Thyroid gland (tissue), 4 donors: ENCODE results near the gene SORL1. TPM values are rescaled to one million over a fixed set of nuclear protein-coding genes. Genes with fewer than 3 reads are reported as not detected.

Experiments
- DNase-seq, 2 donors: peaks; one replicate each; pipeline ENCODE4 v3.0.0-alpha.2; 2019
- H3K27ac ChIP-seq, 3 donors: fragments of 200-600 bp; sonication (generic); 1 replicate in 2 of 3; 2 replicates in 1 of 3; pipeline ENCODE4 v1.5.1; 2016 to 2019; ENCODE audit warnings: mild to moderate bottlenecking in 1 of 3, moderate library complexity in 1 of 3
- H3K27me3 ChIP-seq: fragments of 200-600 bp; sonication (generic); one replicate; pipeline ENCODE4 v1.5.1; 2019
- H3K36me3 ChIP-seq, 2 donors: fragments of 200-600 bp; sonication (generic); one replicate each; pipeline ENCODE4 v1.5.1; 2016 to 2019
- H3K4me1 ChIP-seq, 2 donors: fragments of 200-600 bp; sonication (generic); one replicate each; pipeline ENCODE4 v1.5.1; 2017 to 2019
- H3K4me3 ChIP-seq, 3 donors: fragments of 200-600 bp; sonication (generic); replicated peaks in 1 of 3; 1 replicate in 2 of 3; 2 replicates in 1 of 3; pipeline ENCODE4 v1.5.1; 2016; ENCODE audit warnings: mild to moderate bottlenecking in 1 of 3
- H3K9me3 ChIP-seq: fragments of 200-600 bp; sonication (generic); one replicate; pipeline ENCODE4 v1.5.1; 2017
- CTCF ChIP-seq, 6 experiments: fragments of 200-600 bp in 3 of 6; fragments of 450-650 bp in 3 of 6; sonication (generic) in 3 of 6; IDR thresholded peaks; one replicate each; pipeline ENCODE4 v1.5.1; 2016 to 2019; ENCODE audit warnings: antibody characterized with exemption in 6 of 6, mild to moderate bottlenecking in 2 of 6, inconsistent platforms in 1 of 6, moderate library complexity in 1 of 6
- POLR2A ChIP-seq, 2 donors: fragments of 450-650 bp; IDR thresholded peaks; one replicate each; pipeline ENCODE4 v1.6.1; 2017; ENCODE audit warnings: antibody characterized with exemption in 2 of 2, mild to moderate bottlenecking in 2 of 2, moderate library complexity in 1 of 2
- WGBS, 2 donors: methylation state at CpG; one replicate each; pipeline ENCODE4 v1.1.5; 2017; 5-methylcytosine and 5-hydroxymethylcytosine counted together
- intact Hi-C: fragments of 100-400 bp; cut with DNase I; formaldehyde crosslinking; loops from one replicate; pipeline ENCODE4 v1.15.1; 2023
- total RNA-seq, 4 donors: library from RNA; depleted of rRNA; stranded (reverse); fragments of >200 nt; gene quantifications; one replicate each; pipeline ENCODE4 v1.2.3, GENCODE V29; 2016

The SORL1 gene
- total RNA-seq, 4 donors from 2014 or later, result 19.6 to 73.8 (median 53.6) TPM

- Histone ChIP-seq H3K27ac (peak overlapping the region; percentile 10 to 63 (median 43)), H3K9me3 (no peaks in the 10 kb centered on the region), H3K36me3 (no peaks in the 10 kb centered on the region), H3K4me3 (no peak overlapping the region), H3K27me3 (no peaks in the 10 kb centered on the region), H3K4me1 (peaks cover 11 to 25% of the 10 kb centered on the region in 2 donors)
- intact Hi-C loops, result no loop called here
- no peak for DNase-seq
- 56% methylated on average over 2 of the region's 2 CpGs for WGBS, 2 donors
- no peak for TF ChIP-seq POLR2A (IDR thresholded peaks at IDR 0.05)
- no peak for TF ChIP-seq CTCF (IDR thresholded peaks at IDR 0.05)
Observed at GRCh38 chr11:121417607-121418006, 34.5 kb upstream of the SORL1 start.

- H3K27ac ChIP-seq, result no peak overlapping the region
- no peak for DNase-seq
- TF ChIP-seq POLR2A (IDR thresholded peaks at IDR 0.05) (no peak), CTCF (IDR thresholded peaks at IDR 0.05) (no peak)
- H3K4me1 ChIP-seq, result peaks cover 11 to 25% of the 10 kb centered on the region in 2 donors
- H3K9me3 ChIP-seq, result no peaks in the 10 kb centered on the region
- H3K27me3 ChIP-seq, result no peaks in the 10 kb centered on the region
- no peak overlapping the region for H3K4me3 ChIP-seq
- intact Hi-C loops, result no loop called here
- WGBS, 2 donors, result 82 to 89% methylated on average over 7 of the region's 7 CpGs
- no peaks in the 10 kb centered on the region for H3K36me3 ChIP-seq
Observed at GRCh38 chr11:121418625-121419114, 33.4 kb upstream of the SORL1 start.

GRCh38 chr11:121419836-121420235 is 32.3 kb upstream of the SORL1 start:
- TF ChIP-seq POLR2A (IDR thresholded peaks at IDR 0.05) (no peak), CTCF (IDR thresholded peaks at IDR 0.05) (no peak)
- no peak for DNase-seq
- 83 to 84% methylated on average over 4 of the region's 4 CpGs for WGBS, 2 donors
- Histone ChIP-seq H3K4me3 (no peak overlapping the region), H3K4me1 (peaks cover 11 to 25% of the 10 kb centered on the region in 2 donors), H3K27me3 (no peaks in the 10 kb centered on the region), H3K36me3 (no peaks in the 10 kb centered on the region), H3K9me3 (no peaks in the 10 kb centered on the region), H3K27ac (no peak overlapping the region)
- intact Hi-C loops, result no loop called here

- no peak overlapping the region for H3K4me3 ChIP-seq
- TF ChIP-seq POLR2A (IDR thresholded peaks at IDR 0.05) (no peak), CTCF (IDR thresholded peaks at IDR 0.05) (no peak)
- no peaks in the 10 kb centered on the region for H3K27me3 ChIP-seq
- DNase-seq, result no peak
- no peaks in the 10 kb centered on the region for H3K36me3 ChIP-seq
- H3K4me1 ChIP-seq, result peaks cover 11 to 25% of the 10 kb centered on the region in 2 donors
- no peaks in the 10 kb centered on the region for H3K9me3 ChIP-seq
- intact Hi-C loops, result no loop called here
- 85 to 91% methylated on average over 2 of the region's 2 CpGs for WGBS, 2 donors
- H3K27ac ChIP-seq, result no peak overlapping the region
Observed at GRCh38 chr11:121420398-121420797, 31.7 kb upstream of the SORL1 start.

GRCh38 chr11:121421149-121421901 is 30.8 kb upstream of the SORL1 start:
- TF ChIP-seq CTCF (IDR thresholded peaks at IDR 0.05) (no peak), POLR2A (IDR thresholded peaks at IDR 0.05) (no peak)
- Histone ChIP-seq H3K27ac (no peak overlapping the region), H3K4me1 (peaks cover 7 to 21% of the 10 kb centered on the region in 2 donors), H3K4me3 (no peak overlapping the region), H3K27me3 (no peaks in the 10 kb centered on the region), H3K9me3 (no peaks in the 10 kb centered on the region), H3K36me3 (no peaks in the 10 kb centered on the region)
- DNase-seq, result no peak
- intact Hi-C loops, result no loop called here
- WGBS, 2 donors, result 85 to 86% methylated on average over 4 of the region's 4 CpGs
